ENCODE measurements around the gene NPC1L1.

The NPC1L1 gene

DNA sequence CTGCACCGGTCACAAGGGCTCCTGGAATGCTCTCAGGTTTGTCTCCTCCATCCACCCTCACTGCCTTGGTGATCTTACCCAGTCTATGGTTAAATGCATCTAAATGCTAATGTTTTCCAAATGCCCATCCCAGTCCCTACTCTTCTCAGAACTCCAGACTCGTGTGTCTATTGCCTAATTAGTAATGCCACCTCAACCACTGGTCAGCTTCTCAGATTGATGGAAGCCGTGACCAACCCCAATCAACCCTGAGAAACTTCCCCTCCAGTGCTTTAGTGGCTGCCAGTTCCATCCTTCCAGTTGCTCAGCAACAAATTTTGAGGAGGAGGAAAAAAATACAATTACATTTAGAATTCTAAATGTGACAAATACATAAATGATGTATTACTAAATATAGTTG, 69.3 kb downstream of the NPC1L1 start:
- Histone ChIP-seq H3K9ac (ENCODE audit: low read depth, low read length) (no peak overlapping the region), H3K4me1 (ENCODE audit: control insufficient read depth, insufficient read depth, low read length) (peaks cover 33% of the 10 kb centered on the region), H3K27me3 (ENCODE audit: control insufficient read depth, insufficient read depth, low read length) (no peaks in the 10 kb centered on the region), H3K36me3 (ENCODE audit: insufficient read depth, low read length) (peaks cover 31% of the 10 kb centered on the region), H3K4me2 (ENCODE audit: low read length) (no peak overlapping the region), H3K9me3 (replicated peaks; ENCODE audit: low read length) (no peaks in the 10 kb centered on the region), H3K4me3 (ENCODE audit: low read length) (no peak overlapping the region)

- H3K27me3 ChIP-seq (ENCODE audit: control insufficient read depth, insufficient read depth, low read length), result no peaks in the 10 kb centered on the region
- H3K36me3 ChIP-seq (ENCODE audit: insufficient read depth, low read length), result peaks cover 27% of the 10 kb centered on the region
- H3K9me3 ChIP-seq (replicated peaks; ENCODE audit: low read length), result no peaks in the 10 kb centered on the region
- peaks cover 37% of the 10 kb centered on the region for H3K4me1 ChIP-seq (ENCODE audit: control insufficient read depth, insufficient read depth, low read length)
- H3K4me2 ChIP-seq (ENCODE audit: low read length), result no peak overlapping the region
- no peak overlapping the region for H3K9ac ChIP-seq (ENCODE audit: low read depth, low read length)
- H3K4me3 ChIP-seq (ENCODE audit: low read length), result no peak overlapping the region
Observed at GRCh38 chr7:44471436-44471835, 69.7 kb downstream of the NPC1L1 start.

DNA sequence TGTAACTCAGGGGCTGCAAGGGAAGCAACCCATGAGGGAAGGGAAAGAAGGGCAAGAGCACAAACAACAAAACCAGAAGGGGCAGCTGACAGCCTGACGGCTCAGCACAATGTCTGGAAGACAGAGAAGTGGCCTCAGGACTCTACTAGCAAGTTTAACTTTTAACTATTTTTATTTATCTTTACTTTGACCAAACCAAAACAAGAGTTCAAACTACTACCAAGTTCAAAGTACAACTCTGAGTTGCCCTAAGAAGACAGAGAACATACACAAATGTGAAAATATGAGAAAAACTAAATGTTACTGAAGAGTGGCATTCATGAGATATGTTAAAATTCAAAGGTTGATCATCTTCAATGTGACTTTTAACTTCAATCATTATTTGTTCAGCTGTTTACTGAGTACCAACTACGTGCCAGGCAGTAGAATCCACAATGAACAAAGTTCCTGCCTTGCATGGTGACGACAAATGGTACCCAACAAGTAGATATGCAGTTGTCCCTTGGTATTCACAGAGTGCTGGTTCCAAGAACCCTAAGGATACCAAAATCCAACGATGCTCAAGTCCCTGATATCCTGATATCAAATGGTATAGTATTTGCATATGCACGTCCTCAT, 70.4 kb downstream of the NPC1L1 start:
- no peak overlapping the region for H3K9ac ChIP-seq (ENCODE audit: low read depth, low read length)
- no peak overlapping the region for H3K4me3 ChIP-seq (ENCODE audit: low read length)
- peaks cover 44% of the 10 kb centered on the region for H3K4me1 ChIP-seq (ENCODE audit: control insufficient read depth, insufficient read depth, low read length)
- no peaks in the 10 kb centered on the region for H3K9me3 ChIP-seq (replicated peaks; ENCODE audit: low read length)
- no peak overlapping the region for H3K4me2 ChIP-seq (ENCODE audit: low read length)
- H3K27me3 ChIP-seq (ENCODE audit: control insufficient read depth, insufficient read depth, low read length), result no peaks in the 10 kb centered on the region
- H3K36me3 ChIP-seq (ENCODE audit: insufficient read depth, low read length), result peaks cover 20% of the 10 kb centered on the region

GRCh38 chr7:44470135-44470479, 71.0 kb downstream of the NPC1L1 start:
- Histone ChIP-seq H3K36me3 (ENCODE audit: insufficient read depth, low read length) (peaks cover 24% of the 10 kb centered on the region), H3K4me2 (ENCODE audit: low read length) (no peak overlapping the region), H3K27me3 (ENCODE audit: control insufficient read depth, insufficient read depth, low read length) (no peaks in the 10 kb centered on the region), H3K9ac (ENCODE audit: low read depth, low read length) (no peak overlapping the region), H3K9me3 (replicated peaks; ENCODE audit: low read length) (no peaks in the 10 kb centered on the region), H3K4me1 (ENCODE audit: control insufficient read depth, insufficient read depth, low read length) (peaks cover 50% of the 10 kb centered on the region), H3K4me3 (ENCODE audit: low read length) (no peak overlapping the region)

GRCh38 chr7:44469461-44470134, 71.5 kb downstream of the NPC1L1 start:
- Histone ChIP-seq H3K4me3 (ENCODE audit: low read length) (no peak overlapping the region), H3K4me1 (ENCODE audit: control insufficient read depth, insufficient read depth, low read length) (peaks cover 54% of the 10 kb centered on the region), H3K36me3 (ENCODE audit: insufficient read depth, low read length) (peaks cover 24% of the 10 kb centered on the region)

GRCh38 chr7:44467217-44467548, 73.9 kb downstream of the NPC1L1 start:
- Histone ChIP-seq H3K4me1 (ENCODE audit: control insufficient read depth, insufficient read depth, low read length) (peaks cover 43% of the 10 kb centered on the region), H3K27me3 (ENCODE audit: control insufficient read depth, insufficient read depth, low read length) (no peaks in the 10 kb centered on the region)

More at GRCh38 chr7:44469461-44470134, 71.5 kb downstream of the NPC1L1 start:
- no peak overlapping the region for H3K9ac ChIP-seq (ENCODE audit: low read depth, low read length)
- no peaks in the 10 kb centered on the region for H3K9me3 ChIP-seq (replicated peaks; ENCODE audit: low read length)
- H3K4me2 ChIP-seq (ENCODE audit: low read length), result no peak overlapping the region
- no peaks in the 10 kb centered on the region for H3K27me3 ChIP-seq (ENCODE audit: control insufficient read depth, insufficient read depth, low read length)

GRCh38 chr7:44466300-44467216, 74.6 kb downstream of the NPC1L1 start:
- H3K4me3 ChIP-seq (ENCODE audit: low read length), result no peak overlapping the region
- no peaks in the 10 kb centered on the region for H3K27me3 ChIP-seq (ENCODE audit: control insufficient read depth, insufficient read depth, low read length)
- peak overlapping the region; percentile 51 for H3K9ac ChIP-seq (ENCODE audit: low read depth, low read length)
- H3K36me3 ChIP-seq (ENCODE audit: insufficient read depth, low read length), result peaks cover 28% of the 10 kb centered on the region
- no peaks in the 10 kb centered on the region for H3K9me3 ChIP-seq (replicated peaks; ENCODE audit: low read length)
- peak overlapping the region; percentile 46 for H3K4me2 ChIP-seq (ENCODE audit: low read length)
- H3K4me1 ChIP-seq (ENCODE audit: control insufficient read depth, insufficient read depth, low read length), result peaks cover 48% of the 10 kb centered on the region

More at GRCh38 chr7:44467217-44467548, 73.9 kb downstream of the NPC1L1 start:
- Histone ChIP-seq H3K9ac (ENCODE audit: low read depth, low read length) (no peak overlapping the region), H3K4me2 (ENCODE audit: low read length) (no peak overlapping the region), H3K9me3 (replicated peaks; ENCODE audit: low read length) (no peaks in the 10 kb centered on the region), H3K4me3 (ENCODE audit: low read length) (no peak overlapping the region), H3K36me3 (ENCODE audit: insufficient read depth, low read length) (peaks cover 32% of the 10 kb centered on the region)

DNA sequence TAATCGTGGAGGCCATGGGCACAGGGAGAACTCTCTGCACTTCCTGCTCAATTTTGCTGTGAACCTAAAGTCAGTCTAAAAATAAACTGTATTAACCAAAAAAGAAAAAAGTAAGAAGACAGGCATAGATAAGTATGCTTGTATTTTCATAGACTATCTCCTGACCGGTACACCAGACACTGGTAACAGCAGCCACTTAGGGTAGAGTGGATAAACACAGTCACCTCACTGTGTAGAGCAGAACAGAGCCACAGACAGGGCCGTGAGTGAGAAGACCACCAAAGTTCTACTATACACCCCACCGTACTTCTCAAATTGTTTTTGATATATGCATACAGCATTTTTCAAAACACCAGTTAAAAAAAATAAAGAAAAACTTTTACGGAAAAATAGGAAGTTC, 75.6 kb downstream of the NPC1L1 start:
- Histone ChIP-seq H3K9me3 (replicated peaks; ENCODE audit: low read length) (no peaks in the 10 kb centered on the region), H3K9ac (ENCODE audit: low read depth, low read length) (peak overlapping the region; percentile 17), H3K27me3 (ENCODE audit: control insufficient read depth, insufficient read depth, low read length) (no peaks in the 10 kb centered on the region), H3K4me2 (ENCODE audit: low read length) (peak overlapping the region; percentile 46), H3K36me3 (ENCODE audit: insufficient read depth, low read length) (peaks cover 23% of the 10 kb centered on the region), H3K4me3 (ENCODE audit: low read length) (no peak overlapping the region), H3K4me1 (ENCODE audit: control insufficient read depth, insufficient read depth, low read length) (peaks cover 56% of the 10 kb centered on the region)

DNA sequence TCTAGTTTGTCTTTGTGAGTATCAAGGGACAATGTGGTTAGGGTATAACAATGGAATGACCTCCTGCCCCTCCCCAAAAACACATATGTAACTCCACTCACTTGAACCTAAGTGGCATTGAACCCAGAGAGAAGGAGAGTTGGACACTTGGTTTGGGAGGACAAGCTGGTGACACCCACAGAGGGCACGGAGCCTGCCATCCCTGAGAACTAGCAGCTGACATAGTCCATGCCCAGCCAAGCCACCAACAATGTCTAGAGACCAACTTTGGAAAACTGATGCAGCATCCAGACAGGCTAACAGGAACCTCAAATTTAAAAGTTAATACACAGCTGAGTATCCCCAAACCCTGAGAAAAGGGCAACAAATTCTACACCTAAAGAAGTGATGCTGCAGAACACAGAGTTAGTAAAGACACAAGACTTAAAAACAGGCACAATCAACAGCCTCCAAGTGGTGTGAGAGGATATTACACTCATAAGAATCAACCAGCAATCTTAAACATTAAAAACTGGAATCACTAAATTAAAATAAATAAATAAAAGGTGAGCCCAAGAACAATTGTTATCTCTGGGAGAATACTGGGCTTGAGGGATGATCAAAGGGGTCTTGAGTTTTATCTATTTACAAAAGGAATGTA, 77.8 kb downstream of the NPC1L1 start:
- Histone ChIP-seq H3K4me3 (ENCODE audit: low read length) (no peak overlapping the region), H3K4me1 (ENCODE audit: control insufficient read depth, insufficient read depth, low read length) (peaks cover 46% of the 10 kb centered on the region), H3K4me2 (ENCODE audit: low read length) (no peak overlapping the region), H3K9ac (ENCODE audit: low read depth, low read length) (no peak overlapping the region), H3K27me3 (ENCODE audit: control insufficient read depth, insufficient read depth, low read length) (no peaks in the 10 kb centered on the region), H3K9me3 (replicated peaks; ENCODE audit: low read length) (no peaks in the 10 kb centered on the region), H3K36me3 (ENCODE audit: insufficient read depth, low read length) (peaks cover 17% of the 10 kb centered on the region)
